Colonic mucosa (tissue), 4 donors: ENCODE measurements around the gene ARHGAP12. TPM values are rescaled to one million over a fixed set of nuclear protein-coding genes. Genes with fewer than 3 reads are reported as not detected.

Experiments
- DNase-seq: peaks from one replicate; pipeline ENCODE4 v3.0.0-alpha.2; 2020
- H3K27ac ChIP-seq: fragments of 200-600 bp; one replicate; pipeline ENCODE4 v1.8.0; 2021
- H3K27me3 ChIP-seq: fragments of 200-600 bp; one replicate; pipeline ENCODE4 v1.8.0; 2021
- H3K36me3 ChIP-seq: fragments of 200-600 bp; one replicate; pipeline ENCODE4 v1.8.0; 2021
- H3K4me1 ChIP-seq: fragments of 200-600 bp; one replicate; pipeline ENCODE4 v1.8.0; 2021; ENCODE audit warnings: mild to moderate bottlenecking
- H3K4me3 ChIP-seq: fragments of 200-600 bp; one replicate; pipeline ENCODE4 v1.8.0; 2021
- H3K9ac ChIP-seq, 2 donors: one replicate each; pipeline ENCODE4 v1.7.0; 2013; ENCODE audit warnings: control low read depth in 2 of 2, low read depth in 2 of 2, low read length in 2 of 2
- H3K9me3 ChIP-seq: fragments of 200-600 bp; one replicate; pipeline ENCODE4 v1.8.0; 2021
- CTCF ChIP-seq: fragments of 200-600 bp; IDR thresholded peaks from one replicate; pipeline ENCODE4 v1.8.0; 2022; ENCODE audit warnings: antibody characterized with exemption, mild to moderate bottlenecking
- intact Hi-C: fragments of 100-400 bp; cut with DNase I; formaldehyde crosslinking; loops from one replicate; pipeline ENCODE4 v1.14.1; 2022
- total RNA-seq, 2 donors: library from RNA; stranded (reverse); fragmentation: NEBNext Ultra II Directional in 1 of 2; extraction: Animal tissue kit (Norgen Biotek cat#: 25700) in 1 of 2; gene quantifications; one replicate each; pipeline ENCODE4 v1.2.1, GENCODE V29; 2021
- donor health status: healthy.
- donor health status: DM: no; HTN: no; CAD: no.
- donor health status: DM: no; HTN: no; CAD: no.

Gene ARHGAP12
- total RNA-seq, 2 donors from 2014 or later, result 25.1 to 43.9 TPM

GRCh38 chr10:31832261-31832660, 96.4 kb downstream of the ARHGAP12 start:
- Histone ChIP-seq H3K36me3 (no peaks in the 10 kb centered on the region), H3K9ac (no peak overlapping the region), H3K4me3 (no peak overlapping the region), H3K4me1 (no peaks in the 10 kb centered on the region), H3K27me3 (no peaks in the 10 kb centered on the region), H3K27ac (no peak overlapping the region), H3K9me3 (no peaks in the 10 kb centered on the region)
- no peak for DNase-seq
- intact Hi-C loops, result no loop called here
- no peak for TF ChIP-seq CTCF

- Histone ChIP-seq H3K9ac (no peak overlapping the region), H3K27me3 (no peaks in the 10 kb centered on the region), H3K4me1 (no peaks in the 10 kb centered on the region), H3K27ac (no peak overlapping the region), H3K9me3 (no peaks in the 10 kb centered on the region), H3K4me3 (no peak overlapping the region), H3K36me3 (no peaks in the 10 kb centered on the region)
- no peak for TF ChIP-seq CTCF
- intact Hi-C loops, result no loop called here
- DNase-seq, result no peak
Observed at GRCh38 chr10:31830887-31831286, 97.7 kb downstream of the ARHGAP12 start.

GRCh38 chr10:31829776-31830175, 98.9 kb downstream of the ARHGAP12 start:
- no peak for TF ChIP-seq CTCF
- H3K9ac ChIP-seq, result no peak overlapping the region
- intact Hi-C loops, result no loop called here
- DNase-seq, result no peak
- H3K4me3 ChIP-seq, result no peak overlapping the region
- no peaks in the 10 kb centered on the region for H3K36me3 ChIP-seq
- no peaks in the 10 kb centered on the region for H3K4me1 ChIP-seq
- no peaks in the 10 kb centered on the region for H3K9me3 ChIP-seq
- no peaks in the 10 kb centered on the region for H3K27me3 ChIP-seq
- H3K27ac ChIP-seq, result no peak overlapping the region

GRCh38 chr10:31823358-31823757, 105.3 kb downstream of the ARHGAP12 start:
- no peak for DNase-seq

GRCh38 chr10:31822616-31823318, 105.9 kb downstream of the ARHGAP12 start:
- intact Hi-C loops, result no loop called here
- no peak overlapping the region for H3K4me3 ChIP-seq
- TF ChIP-seq CTCF, result no peak
- no peak overlapping the region for H3K27ac ChIP-seq
- no peaks in the 10 kb centered on the region for H3K27me3 ChIP-seq
- H3K9ac ChIP-seq, result no peak overlapping the region
- no peaks in the 10 kb centered on the region for H3K36me3 ChIP-seq
- H3K9me3 ChIP-seq, result no peaks in the 10 kb centered on the region
- no peak for DNase-seq
- H3K4me1 ChIP-seq, result no peaks in the 10 kb centered on the region

More at GRCh38 chr10:31823358-31823757, 105.3 kb downstream of the ARHGAP12 start:
- intact Hi-C loops, result no loop called here
- no peaks in the 10 kb centered on the region for H3K4me1 ChIP-seq
- no peak overlapping the region for H3K27ac ChIP-seq
- no peak overlapping the region for H3K4me3 ChIP-seq
- H3K9me3 ChIP-seq, result no peaks in the 10 kb centered on the region
- no peaks in the 10 kb centered on the region for H3K36me3 ChIP-seq
- H3K27me3 ChIP-seq, result no peaks in the 10 kb centered on the region
- no peak overlapping the region for H3K9ac ChIP-seq
- TF ChIP-seq CTCF, result no peak
